Neural cell (in vitro differentiated cells): ENCODE results near the gene RPS18. TPM values are rescaled to one million over a fixed set of nuclear protein-coding genes. Genes with fewer than 3 reads are reported as not detected.

Experiments
- H2AFZ ChIP-seq: fragments of 200-600, 300-800 bp; sonication (generic), shearing (Covaris generic); 2 replicates; pipeline ENCODE4 v1.6.0; 2014; ENCODE audit warnings: low read depth, mild to moderate bottlenecking, antibody characterized with exemption, low read length, moderate library complexity
- H3F3A ChIP-seq: fragments of 200-600 bp; shearing (Covaris generic); 2 replicates; pipeline ENCODE4 v1.6.1; 2016; ENCODE audit warnings: mild to moderate bottlenecking, moderate library complexity, mixed read lengths, antibody characterized with exemption, low read length; ENCODE audit not compliant: insufficient read depth, poor library complexity, severe bottlenecking
- H3K27ac ChIP-seq: fragments of 200-600, 300-800 bp; sonication (generic), shearing (Covaris generic); 2 replicates; pipeline ENCODE4 v1.5.1; 2014; ENCODE audit warnings: mild to moderate bottlenecking, low read length, moderate library complexity
- H3K27me3 ChIP-seq: fragments of 300-800, 200-600 bp; sonication (generic), shearing (Covaris generic); 2 replicates; pipeline ENCODE4 v1.6.0; 2014; ENCODE audit warnings: mild to moderate bottlenecking, low read depth, low read length, moderate library complexity; ENCODE audit not compliant: insufficient read depth
- H3K36me3 ChIP-seq: fragments of 300-800, 200-600 bp; sonication (generic), shearing (Covaris generic); 2 replicates; pipeline ENCODE4 v1.5.1; 2014; ENCODE audit warnings: mild to moderate bottlenecking, antibody characterized with exemption, low read length, moderate library complexity; ENCODE audit not compliant: insufficient read depth
- H3K4me2 ChIP-seq: fragments of 300-800, 200-600 bp; sonication (generic), shearing (Covaris generic); 2 replicates; pipeline ENCODE4 v1.6.0; 2014; ENCODE audit warnings: mild to moderate bottlenecking, low read length
- H3K4me3 ChIP-seq: fragments of 300-800, 200-600 bp; sonication (generic), shearing (Covaris generic); 2 replicates; pipeline ENCODE4 v1.5.1; 2014; ENCODE audit warnings: mild to moderate bottlenecking, low read length, moderate library complexity
- H3K79me2 ChIP-seq: fragments of 200-600 bp; shearing (Covaris generic); replicated peaks from 2 replicates; pipeline ENCODE4 v1.6.0; 2014; ENCODE audit warnings: mild to moderate bottlenecking, low read length, moderate library complexity; ENCODE audit not compliant: insufficient read depth
- H3K9ac ChIP-seq: fragments of 300-800, 200-600 bp; sonication (generic), shearing (Covaris generic); 2 replicates; pipeline ENCODE4 v1.6.1; 2016; ENCODE audit warnings: mild to moderate bottlenecking, low read length, mixed read lengths
- H3K9me2 ChIP-seq: fragments of 200-600 bp; shearing (Covaris generic); 2 replicates; pipeline ENCODE4 v1.6.1; 2016; ENCODE audit warnings: mild to moderate bottlenecking, low read length, mixed read lengths; ENCODE audit not compliant: insufficient read depth
- H3K9me3 ChIP-seq: fragments of 200-600, 300-800 bp; sonication (generic), shearing (Covaris generic); 2 replicates; pipeline ENCODE4 v1.6.1; 2016; ENCODE audit warnings: mild to moderate bottlenecking, mixed run types, low read length, moderate library complexity, mixed read lengths
- H4K20me1 ChIP-seq: fragments of 200-600 bp; shearing (Covaris generic); 2 replicates; pipeline ENCODE4 v1.6.1; 2016; ENCODE audit warnings: mild to moderate bottlenecking, mixed run types; ENCODE audit not compliant: insufficient read depth
- CTCF ChIP-seq: fragments of 450-650 bp; IDR thresholded peaks from 2 replicates; pipeline ENCODE4 v1.5.1; 2014; ENCODE audit warnings: antibody characterized with exemption, mild to moderate bottlenecking, moderate library complexity; ENCODE audit not compliant: poor library complexity, severe bottlenecking
- EP300 ChIP-seq: fragments of 450-650 bp; conservative IDR thresholded peaks from 2 replicates; pipeline ENCODE4 v1.6.1; 2014; ENCODE audit warnings: antibody characterized with exemption, mild to moderate bottlenecking, moderate library complexity; ENCODE audit not compliant: poor library complexity, severe bottlenecking
- EZH2 ChIP-seq: fragments of 200-600, 300-800 bp; shearing (Covaris generic), sonication (generic); IDR thresholded peaks from 2 replicates; pipeline ENCODE4 v1.6.1; 2014; ENCODE audit warnings: antibody characterized with exemption, low read length, borderline replicate concordance, mild to moderate bottlenecking; ENCODE audit not compliant: insufficient read depth, poor library complexity, severe bottlenecking
- MXI1 ChIP-seq: fragments of 450-650 bp; conservative IDR thresholded peaks from 2 replicates; pipeline ENCODE4 v1.6.1; 2014; ENCODE audit warnings: antibody characterized with exemption, mild to moderate bottlenecking; ENCODE audit not compliant: poor library complexity, severe bottlenecking
- POLR2AphosphoS5 ChIP-seq: IDR thresholded peaks from 2 replicates; pipeline ENCODE4 v1.6.1; 2012
- RAD21 ChIP-seq: fragments of 450-650 bp; conservative IDR thresholded peaks from 2 replicates; pipeline ENCODE4 v1.6.1; 2014; ENCODE audit warnings: antibody characterized with exemption, mild to moderate bottlenecking, moderate library complexity
- REST ChIP-seq: IDR thresholded peaks from 2 replicates; pipeline ENCODE4 v1.6.1; 2012; ENCODE audit warnings: borderline replicate concordance
- SMC3 ChIP-seq: fragments of 450-650 bp; conservative IDR thresholded peaks from 2 replicates; pipeline ENCODE4 v1.6.1; 2014; ENCODE audit warnings: antibody characterized with exemption, mild to moderate bottlenecking, moderate library complexity; ENCODE audit not compliant: poor library complexity
- TAF1 ChIP-seq: IDR thresholded peaks from 2 replicates; pipeline ENCODE4 v1.6.1; 2012; ENCODE audit warnings: low read depth
- polyA plus RNA-seq: library from polyadenylated mRNA; depleted of rRNA; stranded (reverse); fragments of >200 nt; gene quantifications from 2 replicates; pipeline ENCODE4 v1.2.3, GENCODE V29; 2014

Gene RPS18
- polyA plus RNA-seq, 1 donor from 2014 or later = 2,078 TPM

GRCh38 chr6:33304216-33304615, 32.3 kb downstream of the RPS18 start:
- Histone ChIP-seq H3K27ac (no peak overlapping the region), H3K4me3 (no peak overlapping the region), H3K9ac (no peak overlapping the region), H2AFZ (no peak overlapping the region), H3K4me2 (no peak overlapping the region), H4K20me1 (no peaks in the 10 kb centered on the region), H3K9me3 (no peaks in the 10 kb centered on the region), H3F3A (no peaks in the 10 kb centered on the region), H3K27me3 (no peaks in the 10 kb centered on the region), H3K79me2 (peaks cover 12% of the 10 kb centered on the region), H3K9me2 (no peaks in the 10 kb centered on the region), H3K36me3 (no peaks in the 10 kb centered on the region)
- TF ChIP-seq MXI1 = no peak
- no peak for TF ChIP-seq EP300
- TF ChIP-seq TAF1 = no peak
- no peak for TF ChIP-seq RAD21
- no peak for TF ChIP-seq EZH2
- no peak for TF ChIP-seq CTCF
- no peak for TF ChIP-seq REST
- TF ChIP-seq POLR2AphosphoS5 = no peak
- TF ChIP-seq SMC3 = no peak

GRCh38 chr6:33305052-33305451, 33.2 kb downstream of the RPS18 start:
- Histone ChIP-seq H4K20me1 (no peaks in the 10 kb centered on the region), H3K36me3 (no peaks in the 10 kb centered on the region), H3K4me3 (no peak overlapping the region), H3K9ac (no peak overlapping the region), H3K27ac (no peak overlapping the region), H3K4me2 (no peak overlapping the region), H3K9me3 (no peaks in the 10 kb centered on the region), H3K9me2 (no peaks in the 10 kb centered on the region), H2AFZ (no peak overlapping the region), H3K79me2 (peaks cover 12% of the 10 kb centered on the region), H3F3A (no peaks in the 10 kb centered on the region), H3K27me3 (no peaks in the 10 kb centered on the region)
- no peak for TF ChIP-seq MXI1
- TF ChIP-seq RAD21 = no peak
- no peak for TF ChIP-seq SMC3
- TF ChIP-seq POLR2AphosphoS5 = no peak
- TF ChIP-seq REST = no peak
- no peak for TF ChIP-seq TAF1
- TF ChIP-seq CTCF = no peak
- TF ChIP-seq EP300 = no peak
- TF ChIP-seq EZH2 = no peak
